Epithelial cell of esophagus (primary cell): ENCODE results near the gene LEKR1.
A peak's percentile ranks its signal among the peaks of the same experiment; 100 is the strongest.

Experiments
- DNase-seq: peaks from one replicate; pipeline ENCODE4 v3.0.0; 2010; ENCODE audit warnings: low read depth
- H3K4me3 ChIP-seq: 2 replicates; pipeline ENCODE4 v1.5.1; 2011; ENCODE audit warnings: mild to moderate bottlenecking, low read length, control low read depth
- CTCF ChIP-seq: IDR thresholded peaks from 2 replicates; pipeline ENCODE4 v1.5.1; 2011; ENCODE audit warnings: low read depth, mild to moderate bottlenecking, low read length, control low read depth, inconsistent platforms; ENCODE audit not compliant: insufficient read depth; ENCODE audit errors: missing control alignments

LEKR1 gene

DNA sequence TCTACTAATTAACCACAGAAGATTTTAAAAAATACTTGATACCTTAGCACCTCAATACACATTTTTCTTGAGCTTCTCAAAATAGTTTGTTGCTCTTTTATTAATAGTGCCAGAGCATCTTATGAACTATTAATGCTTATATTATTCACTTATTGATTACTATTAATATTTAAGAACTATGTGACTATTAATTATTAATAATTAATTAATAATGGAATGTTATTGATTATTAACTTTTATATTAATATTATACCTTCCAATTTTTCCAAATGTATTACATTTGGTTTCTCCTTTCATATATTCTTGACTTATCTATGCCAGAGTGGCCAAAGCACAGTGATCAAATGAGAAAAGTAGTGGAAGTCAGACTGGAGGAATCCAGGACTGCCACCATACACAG is 195.5 kb downstream of the LEKR1 start:
- no peak overlapping the region for H3K4me3 ChIP-seq
- no peak for TF ChIP-seq CTCF
- no peak for DNase-seq

DNA sequence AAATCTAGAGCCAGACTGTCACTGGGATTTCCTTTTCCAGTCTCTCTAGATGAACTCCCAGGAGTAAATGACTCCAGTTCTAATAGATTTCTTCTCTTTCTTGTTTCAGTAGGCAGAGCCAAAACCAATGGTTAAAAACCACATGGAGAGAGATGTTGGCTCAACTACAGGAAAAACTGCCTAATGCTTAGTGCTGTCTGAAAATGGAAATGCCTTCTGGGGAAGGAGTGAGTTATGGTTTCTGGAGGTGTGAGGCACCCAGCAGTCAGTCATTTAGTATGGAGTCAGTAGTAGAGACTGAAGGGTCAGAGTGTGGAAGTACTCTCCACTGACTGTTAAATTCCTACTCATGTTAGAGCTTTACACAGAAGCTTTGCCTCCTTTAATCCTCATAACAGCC is 197.1 kb downstream of the LEKR1 start:
- no peak for DNase-seq
- H3K4me3 ChIP-seq, result no peak overlapping the region
- TF ChIP-seq CTCF, result no peak

DNA sequence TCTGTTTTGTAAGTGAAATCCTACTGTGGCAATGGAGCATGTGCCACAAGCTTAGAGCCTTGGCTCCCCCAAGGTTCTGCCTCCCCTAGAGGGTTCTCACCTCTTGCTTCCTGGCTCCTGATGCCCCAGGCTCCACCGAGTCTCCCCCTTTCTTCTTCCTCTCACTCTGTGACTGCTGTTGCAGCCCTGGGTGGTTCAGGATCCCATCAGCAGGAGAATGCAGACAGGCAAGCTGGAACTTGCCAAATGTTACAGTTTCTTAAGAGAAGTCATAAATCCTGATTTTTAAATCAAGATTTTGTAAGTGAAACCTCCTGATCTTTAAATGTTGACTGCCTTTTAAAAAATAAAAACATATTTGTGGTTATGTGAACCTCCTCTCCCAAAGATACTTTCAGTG is 199.9 kb downstream of the LEKR1 start:
- H3K4me3 ChIP-seq, result no peak overlapping the region
- peak; percentile 74 for DNase-seq
- no peak for TF ChIP-seq CTCF

DNA sequence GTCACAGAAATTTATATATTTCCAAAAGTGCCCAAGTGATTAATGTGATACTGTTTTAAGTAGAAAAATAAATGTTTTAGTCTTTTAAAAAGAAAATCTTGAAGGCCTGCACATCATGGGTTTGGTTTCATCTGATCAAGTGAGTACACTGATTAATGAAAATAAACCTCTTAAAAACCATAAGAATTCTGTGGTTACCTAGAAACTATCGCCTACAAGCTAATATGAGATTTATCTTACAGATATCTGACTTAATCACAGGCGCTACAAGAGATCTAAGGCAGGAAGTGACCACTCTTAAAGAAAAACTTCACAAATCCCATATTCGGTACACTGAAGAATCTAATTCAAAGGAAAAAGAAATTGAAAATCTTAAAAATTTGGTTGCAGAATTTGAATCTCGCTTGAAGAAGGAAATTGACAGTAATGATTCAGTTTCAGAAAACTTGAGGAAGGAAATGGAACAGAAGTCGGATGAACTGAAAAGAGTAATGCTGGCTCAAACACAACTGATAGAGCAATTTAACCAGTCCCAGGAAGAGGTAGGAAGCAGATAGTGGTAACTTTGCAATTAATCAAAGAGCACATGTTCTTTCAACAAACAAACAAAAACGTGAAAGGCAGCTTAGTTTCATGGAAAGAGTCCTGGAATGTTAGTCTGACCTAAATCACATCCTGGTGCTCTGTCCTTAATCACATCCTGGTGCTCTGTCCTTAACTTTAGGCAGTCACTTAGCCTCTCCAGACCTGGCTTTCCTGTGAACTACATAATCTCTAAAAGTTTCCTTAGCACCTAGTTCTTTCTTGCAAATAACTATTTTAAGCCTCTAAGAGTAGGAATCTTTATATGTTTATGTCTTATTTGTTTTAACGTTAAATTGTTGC is 201.9 kb downstream of the LEKR1 start:
- no peak overlapping the region for H3K4me3 ChIP-seq
- no peak for DNase-seq
- no peak for TF ChIP-seq CTCF

DNA sequence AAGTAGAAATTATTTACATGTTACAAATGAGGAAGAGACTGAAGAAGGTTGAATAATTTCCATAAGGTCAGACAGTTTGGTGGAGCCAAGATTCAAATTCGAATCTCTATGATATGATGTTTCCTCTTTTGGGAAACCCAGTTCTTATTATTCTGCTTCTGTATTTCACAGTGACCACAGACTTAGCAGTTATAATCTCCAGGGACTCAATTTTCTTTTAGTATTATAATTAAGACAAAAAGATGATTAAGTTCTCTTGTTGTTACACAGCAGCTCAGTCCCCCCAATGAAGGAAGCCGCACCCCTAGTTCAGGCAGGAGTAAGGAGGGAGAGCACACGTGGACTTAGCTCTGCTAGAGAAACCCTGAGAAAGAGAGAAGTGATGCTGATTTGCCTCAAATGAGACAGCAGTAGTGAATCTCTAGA is 203.2 kb downstream of the LEKR1 start:
- no peak for DNase-seq
- no peak overlapping the region for H3K4me3 ChIP-seq
- TF ChIP-seq CTCF, result no peak

GRCh38 chr3:157030712-157031111 is 204.6 kb downstream of the LEKR1 start:
- peak; percentile 8 for DNase-seq
- H3K4me3 ChIP-seq, result no peak overlapping the region
- no peak for TF ChIP-seq CTCF

DNA sequence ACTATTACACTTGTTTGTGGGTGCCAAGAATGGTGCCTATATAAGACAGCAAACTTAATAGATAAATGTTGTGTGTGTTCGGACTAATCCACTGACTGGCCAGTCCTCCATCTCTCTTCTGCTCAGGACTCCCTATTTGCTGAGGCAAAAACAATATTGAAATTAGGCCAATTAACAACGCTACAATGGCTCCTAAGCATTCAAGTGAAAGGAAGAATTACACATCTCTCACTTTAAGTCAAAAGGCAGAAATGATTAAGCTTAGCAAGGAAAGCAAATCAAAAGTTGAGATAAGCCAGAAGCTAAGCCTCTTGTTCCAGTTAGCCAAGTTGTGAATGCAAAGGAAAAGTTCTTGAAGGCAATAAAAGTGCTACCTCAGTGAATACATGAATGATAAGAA is 206.8 kb downstream of the LEKR1 start:
- H3K4me3 ChIP-seq, result no peak overlapping the region
- no peak for TF ChIP-seq CTCF
- no peak for DNase-seq
